HPDE6-E6E7 (cell line): ENCODE results near the gene DNASE1L2.
"Not testable (repeated sequence)": the region's sequence is repeated elsewhere in the genome, so short reads cannot be mapped to it uniquely, and the experiment has no call there.

ENCODE experiments used
- DNase-seq: peaks from one replicate; pipeline ENCODE4 v3.0.0; 2011; ENCODE audit warnings: missing footprints; ENCODE audit errors: extremely low spot score

DNASE1L2 gene

GRCh38 chr16:2238838-2239675 is 2.8 kb downstream of the DNASE1L2 start:
- DNase-seq, result no peak

- DNase-seq, result not testable (repeated sequence)
These were observed 4.1 kb downstream of the DNASE1L2 start for GRCh38 chr16:2240331-2240730.

GRCh38 chr16:2242598-2242997 is 6.4 kb downstream of the DNASE1L2 start:
- no peak for DNase-seq

GRCh38 chr16:2243031-2243528 is 6.8 kb downstream of the DNASE1L2 start:
- DNase-seq, result no peak

- no peak for DNase-seq
These were observed 7.5 kb downstream of the DNASE1L2 start for GRCh38 chr16:2243781-2244180.

- no peak for DNase-seq
These were observed 8.1 kb downstream of the DNASE1L2 start for GRCh38 chr16:2244301-2244700.

GRCh38 chr16:2244926-2245795 is 8.9 kb downstream of the DNASE1L2 start:
- DNase-seq, result no peak

GRCh38 chr16:2246301-2246885 is 10.1 kb downstream of the DNASE1L2 start:
- DNase-seq, result no peak

GRCh38 chr16:2250652-2251295 is 14.5 kb downstream of the DNASE1L2 start:
- no peak for DNase-seq

GRCh38 chr16:2251296-2252111 is 15.3 kb downstream of the DNASE1L2 start, which contains the start of gene ECI1:
ECI1 (minus strand) TSS chr16:2251587; CDS start chr16:2251566, 21 bp downstream.
- peak; percentile 97 for DNase-seq

- no peak for DNase-seq
These were observed 16.5 kb downstream of the DNASE1L2 start for GRCh38 chr16:2252806-2253148.

- DNase-seq, result no peak
These were observed 17.0 kb downstream of the DNASE1L2 start for GRCh38 chr16:2253293-2253692.

GRCh38 chr16:2256531-2257140 is 20.4 kb downstream of the DNASE1L2 start:
- no peak for DNase-seq

- no peak for DNase-seq
These were observed 21.5 kb downstream of the DNASE1L2 start for GRCh38 chr16:2257726-2258125.

GRCh38 chr16:2258530-2258929 is 22.3 kb downstream of the DNASE1L2 start:
- DNase-seq, result not testable (repeated sequence)

GRCh38 chr16:2260250-2260649 is 24.0 kb downstream of the DNASE1L2 start:
- no peak for DNase-seq

- not testable (repeated sequence) for DNase-seq
These were observed 26.8 kb downstream of the DNASE1L2 start for GRCh38 chr16:2263026-2263425.

- not testable (repeated sequence) for DNase-seq
These were observed 30.6 kb downstream of the DNASE1L2 start for GRCh38 chr16:2266887-2267286.

GRCh38 chr16:2267505-2267912 is 31.3 kb downstream of the DNASE1L2 start:
- not testable (repeated sequence) for DNase-seq
